Adrenal gland (tissue), 12 donors: ENCODE results near the gene CLASP1. TPM values are rescaled to one million over a fixed set of nuclear protein-coding genes. Genes with fewer than 3 reads are reported as not detected.

Source experiments
- DNase-seq, 7 donors: peaks; one replicate each; pipeline ENCODE4 v3.0.0-alpha.2; 2019 to 2020
- H3K27ac ChIP-seq, 5 donors: fragments of 200-600 bp; sonication (generic) in 4 of 5; 1 replicate in 3 of 5; 2 replicates in 2 of 5; pipeline versions ENCODE4 v1.5.1 to v1.8.0; 2016 to 2020; ENCODE audit warnings: mild to moderate bottlenecking in 1 of 5
- H3K27me3 ChIP-seq: fragments of 200-600 bp; 2 replicates; pipeline ENCODE4 v1.8.0; 2021
- H3K36me3 ChIP-seq, 2 donors: fragments of 200-600 bp; replicated peaks in 1 of 2; 1 replicate in 1 of 2; 2 replicates in 1 of 2; pipeline versions ENCODE4 v1.5.1 to v1.8.0; 2018 to 2022
- H3K4me1 ChIP-seq, 2 donors: fragments of 200-600 bp; replicated peaks in 1 of 2; 1 replicate in 1 of 2; 2 replicates in 1 of 2; pipeline versions ENCODE4 v1.5.1 to v1.8.0; 2018 to 2021
- H3K4me3 ChIP-seq, 4 donors: fragments of 200-600 bp; sonication (generic) in 3 of 4; one replicate each; pipeline ENCODE4 v1.5.1; 2016 to 2018
- H3K9me3 ChIP-seq, 3 donors: fragments of 200-600 bp; sonication (generic) in 1 of 3; replicated peaks in 1 of 3; 1 replicate in 2 of 3; 2 replicates in 1 of 3; pipeline versions ENCODE4 v1.5.1 to v1.8.0; 2016 to 2021
- CTCF ChIP-seq, 6 experiments: fragments of 450-650 bp in 4 of 6; fragments of 200-600 bp in 2 of 6; sonication (generic) in 1 of 6; IDR thresholded peaks; 1 replicate in 5 of 6; 2 replicates in 1 of 6; pipeline versions ENCODE4 v1.5.1 to v1.8.0; 2016 to 2021; ENCODE audit warnings: antibody characterized with exemption in 6 of 6, mild to moderate bottlenecking in 2 of 6, moderate library complexity in 1 of 6
- POLR2A ChIP-seq, 2 donors: fragments of 450-650 bp; IDR thresholded peaks; one replicate each; pipeline ENCODE4 v1.6.1; 2017; ENCODE audit warnings: antibody characterized with exemption in 2 of 2, mild to moderate bottlenecking in 2 of 2, moderate library complexity in 1 of 2
- WGBS, 4 donors: extraction: QIAGEN DNeasy Blood & Tissue Kit in 2 of 4; methylation state at CpG; one replicate each; pipeline versions ENCODE4 v1.1.5 to v1.1.7; 2013 to 2017; 5-methylcytosine and 5-hydroxymethylcytosine counted together
- intact Hi-C, 2 donors: fragments of 100-400 bp; cut with DNase I; formaldehyde crosslinking; loops; one replicate each; pipeline versions ENCODE4 v1.14.1 to v1.15.0; 2022 to 2023
- polyA plus RNA-seq, 3 donors: library from polyadenylated mRNA; stranded (reverse); fragments of 200-250 nt in 2 of 3; fragments of 350-450 nt in 1 of 3; fragmentation: Illumina TruSeq in 1 of 3; extraction: RNeasy Lipid Tissue Mini Kit (QIAGEN cat#74804) in 1 of 3; gene quantifications; one replicate each; pipeline ENCODE4 v1.2.3, GENCODE V29; 2013 to 2014
- total RNA-seq, 9 donors: library from RNA; depleted of rRNA in 4 of 9; stranded (reverse); fragments of >200 nt in 4 of 9; fragments of 120-200 nt in 1 of 9; fragmentation: NEBNext Ultra II Directional in 1 of 9; extraction: Animal tissue kit (Norgen Biotek cat#: 25700) in 1 of 9; gene quantifications; one replicate each; pipeline versions ENCODE4 v1.1.0 to v1.2.4, GENCODE V29; 2013 to 2023
- donor health status: healthy with polysubstance abuse.
- donor health status: Bipolar disorder and iron deficiency.
- donor health status: DM: yes; HTN: yes; CAD: no.
- donor health status: DM: no; HTN: no; CAD: no.
- donor health status: DM: no; HTN: no; CAD: no.
- donor health status: DM: yes; HTN: yes; CAD: no.

Gene CLASP1
- total and polyA plus RNA-seq, 12 donors, result 14.9 to 66.1 (median 53.4) TPM

DNA sequence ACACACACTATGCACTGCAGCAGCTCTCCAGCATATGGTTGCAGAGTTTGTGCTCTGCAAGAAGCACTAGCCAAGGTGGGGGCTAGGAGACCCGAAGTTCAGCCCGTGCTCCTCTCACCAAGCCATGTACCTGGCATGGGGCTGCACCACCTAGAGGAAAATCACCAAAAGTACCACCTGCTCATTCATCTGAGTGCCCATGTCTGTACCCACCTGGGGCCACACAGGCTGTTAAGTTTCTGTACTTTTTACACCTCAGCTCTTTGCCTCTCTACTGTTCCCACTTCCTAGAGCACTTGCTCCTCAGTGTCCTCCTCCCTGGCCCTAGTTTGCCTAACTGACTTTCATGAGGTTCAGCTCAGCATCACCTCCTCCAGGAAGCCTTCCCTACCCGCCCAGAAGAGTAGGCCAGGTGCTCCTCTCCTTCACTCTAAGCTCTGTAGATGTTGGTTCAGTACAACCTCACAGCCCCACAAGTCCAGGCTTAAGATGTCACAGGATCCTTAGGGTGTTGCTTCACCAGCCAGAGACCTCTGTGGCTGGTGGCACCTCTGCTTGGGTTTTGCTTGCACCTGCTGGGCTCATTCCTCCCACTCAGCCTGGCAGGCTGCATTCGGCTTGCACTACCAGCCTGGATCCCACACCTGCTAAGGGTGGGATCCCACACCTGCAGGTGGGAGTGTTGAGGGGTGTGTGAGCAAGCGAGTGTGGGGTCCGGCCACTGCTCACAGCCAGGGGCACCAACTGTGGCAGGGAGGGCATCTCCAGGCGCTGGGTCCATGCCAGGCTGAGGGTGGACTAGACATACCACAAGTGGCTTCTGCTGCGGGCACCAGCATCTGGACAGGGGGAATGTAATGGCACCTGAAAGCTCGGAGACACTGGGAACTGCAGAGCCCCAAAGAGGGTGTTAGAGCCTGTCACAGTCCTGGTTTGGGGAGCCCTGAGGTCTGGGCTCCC, 354.1 kb downstream of the CLASP1 start:
- Histone ChIP-seq H3K4me1 (no peaks in the 10 kb centered on the region), H3K27ac (no peak overlapping the region), H3K9me3 (no peaks in the 10 kb centered on the region), H3K27me3 (no peaks in the 10 kb centered on the region), H3K36me3 (no peaks in the 10 kb centered on the region), H3K4me3 (no peak overlapping the region)
- peak in 2 of 7 donors; percentile 8 to 35 for DNase-seq
- TF ChIP-seq POLR2A (IDR thresholded peaks at IDR 0.05) (no peak), CTCF (IDR thresholded peaks at IDR 0.05) (no peak)
- WGBS, 4 donors, result 71 to 83% (median 77%) methylated on average over 5 to 9 of the region's 9 CpGs
- intact Hi-C loops, result no loop called here

- Histone ChIP-seq H3K9me3 (no peaks in the 10 kb centered on the region), H3K4me1 (no peaks in the 10 kb centered on the region), H3K27me3 (no peaks in the 10 kb centered on the region), H3K36me3 (no peaks in the 10 kb centered on the region), H3K4me3 (no peak overlapping the region), H3K27ac (no peak overlapping the region)
- DNase-seq, result peak in 1 of 7 donors; percentile 11
- 69 to 89% (median 79%) methylated on average over 9 to 14 of the region's 14 CpGs for WGBS, 4 donors
- intact Hi-C loops, result no loop called here
- TF ChIP-seq CTCF (IDR thresholded peaks at IDR 0.05), result no peak
- TF ChIP-seq POLR2A (IDR thresholded peaks at IDR 0.05), result no peak
Observed at GRCh38 chr2:121293450-121294325, 355.6 kb downstream of the CLASP1 start.

DNA sequence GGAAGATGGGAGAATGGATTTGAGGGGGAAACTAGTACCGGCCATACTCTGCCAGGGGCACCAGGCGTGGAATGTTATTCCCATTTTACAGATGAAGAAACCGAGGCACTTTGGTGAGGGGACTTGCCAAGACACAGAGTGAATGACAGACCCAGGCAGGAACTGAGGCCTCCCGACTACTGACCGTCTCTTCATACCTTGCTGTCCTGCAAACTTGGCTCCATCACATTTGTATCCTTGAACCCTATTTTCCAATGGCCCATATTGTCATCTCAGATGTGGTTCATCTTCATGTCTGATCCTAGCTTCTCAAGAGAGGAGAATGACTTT, 358.0 kb downstream of the CLASP1 start:
- no peak for DNase-seq
- no peak overlapping the region for H3K4me3 ChIP-seq
- TF ChIP-seq POLR2A (IDR thresholded peaks at IDR 0.05) (no peak), CTCF (IDR thresholded peaks at IDR 0.05) (no peak)
- no peaks in the 10 kb centered on the region for H3K9me3 ChIP-seq
- WGBS, 4 donors, result 87 to 97% (median 92%) methylated on average over 5 of the region's 5 CpGs
- H3K36me3 ChIP-seq, result no peaks in the 10 kb centered on the region
- intact Hi-C loops, result no loop called here
- no peaks in the 10 kb centered on the region for H3K27me3 ChIP-seq
- no peak overlapping the region for H3K27ac ChIP-seq
- no peaks in the 10 kb centered on the region for H3K4me1 ChIP-seq

- no peaks in the 10 kb centered on the region for H3K36me3 ChIP-seq
- TF ChIP-seq CTCF (IDR thresholded peaks at IDR 0.05) (no peak), POLR2A (IDR thresholded peaks at IDR 0.05) (no peak)
- no peak overlapping the region for H3K27ac ChIP-seq
- H3K4me1 ChIP-seq, result peaks cover 0 to 12% of the 10 kb centered on the region in 2 donors
- peak in 1 of 7 donors; percentile 35 for DNase-seq
- H3K9me3 ChIP-seq, result no peaks in the 10 kb centered on the region
- H3K27me3 ChIP-seq, result peaks cover 12% of the 10 kb centered on the region
- intact Hi-C loops, result no loop called here
- H3K4me3 ChIP-seq, result no peak overlapping the region
- WGBS, 4 donors, result 81 to 91% (median 89%) methylated on average over 3 to 5 of the region's 5 CpGs
Observed at GRCh38 chr2:121289271-121289670, 360.0 kb downstream of the CLASP1 start.
